ENCODE measurements around the gene ABCA12. TPM values are rescaled to one million over a fixed set of nuclear protein-coding genes. Genes with fewer than 3 reads are reported as not detected.
A peak's percentile ranks its signal among the peaks of the same experiment; 100 is the strongest.

ABCA12 gene
- total and polyA plus RNA-seq, 10 of the 15 experiments (the other 5 are each of a cell fraction or from before 2014, with no cell fraction given), result 1.2 to 12.1 (median 6.0) TPM

- no peak for TF ChIP-seq ZNF592 (IDR thresholded peaks at IDR 0.05)
These were observed 18.0 kb upstream of the ABCA12 start (continued) for GRCh38 chr2:215156453-215156852.

- no TSS peak for BruUV-seq (replicated peaks)
- in situ Hi-C loops (cut with MboI) (no loop called here), intact Hi-C loops (cut with micrococcal nuclease; ENCODE audit: unreplicated experiment) (no loop called here)
- ChIA-PET CTCF (interaction anchor here (1.1 kb wide), 1 partner anchor 20 kb away, joined by 3 read pairs; no protein-coding TSS in a partner anchor), SMC1A (ENCODE audit: uncharacterized antibody, unreplicated experiment) (interaction anchor here (0.5 to 1.4 kb wide), 4 partner anchors 9 to 424 kb away, joined by 3 to 4 read pairs (median 4); no protein-coding TSS in a partner anchor), RAD21 (ENCODE audit: unreplicated experiment) (no interaction called here), POLR2A (no interaction called here)
- Histone ChIP-seq H3K4me2 (ENCODE audit: control insufficient read depth, insufficient read depth) (no peak overlapping the region), H3K27ac (ENCODE audit: control insufficient read depth, insufficient read depth) (no peak overlapping the region), H3K4me3 (no peak overlapping the region), H3K36me3 (ENCODE audit: control insufficient read depth in 2 of 2, insufficient read depth in 2 of 2, low read length in 1 of 2) (no peaks in the 10 kb centered on the region), H3K9ac (ENCODE audit: control insufficient read depth, insufficient read depth, low read length) (no peak overlapping the region), H3K27me3 (replicated peaks in 1 of 2; ENCODE audit: control insufficient read depth in 2 of 2, insufficient read depth in 2 of 2, low read length in 1 of 2) (no peaks in the 10 kb centered on the region), H2AFZ (ENCODE audit: control insufficient read depth, low read depth, low read length) (no peak overlapping the region), H3K79me2 (ENCODE audit: control insufficient read depth, insufficient read depth, low read length) (no peaks in the 10 kb centered on the region), H4K20me1 (ENCODE audit: control insufficient read depth, insufficient read depth) (no peaks in the 10 kb centered on the region), H3K9me3 (replicated peaks; ENCODE audit: control insufficient read depth, insufficient read depth, low read length) (no peaks in the 10 kb centered on the region; the same call in 1 of the 3 replicates), H3K4me1 (ENCODE audit: control insufficient read depth, insufficient read depth, low read length) (no peaks in the 10 kb centered on the region)
- DNase-seq (ENCODE audit: low read depth, low spot score) (no peak), FAIRE-seq (no peak), ATAC-seq (peak; percentile 62)
- no peak for TF ChIP-seq SMAD1 (IDR thresholded peaks at IDR 0.05; ENCODE audit: low read depth, partially characterized antibody)
- no peak for TF ChIP-seq PRDM15 (CRISPR knock-in tag; IDR thresholded peaks at IDR 0.05)
- no peak for TF ChIP-seq RBBP5 (conservative IDR thresholded peaks at IDR 0.05)
- no peak for TF ChIP-seq CBX3 (IDR thresholded peaks at IDR 0.05; ENCODE audit: borderline replicate concordance, low read depth)
- 92% methylated on average over 1 of the region's 1 CpG for WGBS (ENCODE audit: insufficient coverage, insufficient replicate concordance, low lambda C conversion rate, missing lambda C conversion rate)
These were observed 11.5 kb upstream of the ABCA12 start for GRCh38 chr2:215149894-215150293.
